ENCODE measurements around the gene DCP1B.

DNA sequence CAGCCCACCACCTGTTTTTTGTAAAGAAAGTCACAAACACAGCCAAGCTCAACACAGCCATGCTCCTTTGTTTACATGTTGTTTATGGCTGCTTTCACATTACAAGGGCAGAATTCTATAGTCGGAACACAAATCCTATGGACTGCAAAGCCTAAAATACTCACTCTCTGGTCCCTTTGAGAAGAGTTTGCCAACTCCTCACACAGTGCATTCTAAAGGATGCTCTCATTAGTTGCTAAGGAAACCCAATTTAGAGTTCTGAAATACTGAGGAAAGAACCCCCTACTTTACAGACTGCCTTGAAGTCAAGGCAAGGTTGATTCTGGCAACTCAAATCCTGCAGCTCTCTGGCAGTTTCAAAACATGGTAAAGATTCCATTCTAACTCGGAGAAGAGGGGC is 38.3 kb downstream of the DCP1B start:
- TF ChIP-seq, protein P1, sequence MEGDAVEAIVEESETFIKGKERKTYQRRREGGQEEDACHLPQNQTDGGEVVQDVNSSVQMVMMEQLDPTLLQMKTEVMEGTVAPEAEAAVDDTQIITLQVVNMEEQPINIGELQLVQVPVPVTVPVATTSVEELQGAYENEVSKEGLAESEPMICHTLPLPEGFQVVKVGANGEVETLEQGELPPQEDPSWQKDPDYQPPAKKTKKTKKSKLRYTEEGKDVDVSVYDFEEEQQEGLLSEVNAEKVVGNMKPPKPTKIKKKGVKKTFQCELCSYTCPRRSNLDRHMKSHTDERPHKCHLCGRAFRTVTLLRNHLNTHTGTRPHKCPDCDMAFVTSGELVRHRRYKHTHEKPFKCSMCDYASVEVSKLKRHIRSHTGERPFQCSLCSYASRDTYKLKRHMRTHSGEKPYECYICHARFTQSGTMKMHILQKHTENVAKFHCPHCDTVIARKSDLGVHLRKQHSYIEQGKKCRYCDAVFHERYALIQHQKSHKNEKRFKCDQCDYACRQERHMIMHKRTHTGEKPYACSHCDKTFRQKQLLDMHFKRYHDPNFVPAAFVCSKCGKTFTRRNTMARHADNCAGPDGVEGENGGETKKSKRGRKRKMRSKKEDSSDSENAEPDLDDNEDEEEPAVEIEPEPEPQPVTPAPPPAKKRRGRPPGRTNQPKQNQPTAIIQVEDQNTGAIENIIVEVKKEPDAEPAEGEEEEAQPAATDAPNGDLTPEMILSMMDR (IDR thresholded peaks at IDR 0.05; ENCODE audit: poor library complexity, severe bottlenecking), result no peak
- no peak for TF ChIP-seq EZH2 (IDR thresholded peaks at IDR 0.05; ENCODE audit: borderline replicate concordance, insufficient read depth, low read length, poor library complexity, severe bottlenecking)
- TF ChIP-seq POLR2AphosphoS5 (IDR thresholded peaks at IDR 0.05), result no peak
- TF ChIP-seq RAD21 (conservative IDR thresholded peaks at IDR 0.05), result no peak
- TF ChIP-seq EP300 (conservative IDR thresholded peaks at IDR 0.05; ENCODE audit: poor library complexity, severe bottlenecking), result no peak

Measured in neural cell (in vitro differentiated cells).